Lower leg skin (tissue), 3 donors: ENCODE results near the gene IMMP1L.

ENCODE experiments used
- CTCF ChIP-seq, 3 donors: fragments of 450-650 bp; IDR thresholded peaks; one replicate each; pipeline ENCODE4 v1.5.1; 2016; ENCODE audit warnings: antibody characterized with exemption in 3 of 3, mild to moderate bottlenecking in 3 of 3, moderate library complexity in 2 of 3
- POLR2A ChIP-seq, 2 donors: fragments of 450-650 bp; IDR thresholded peaks; one replicate each; pipeline ENCODE4 v1.6.1; 2016 to 2017; ENCODE audit warnings: antibody characterized with exemption in 2 of 2, mild to moderate bottlenecking in 1 of 2, moderate library complexity in 1 of 2

DNA sequence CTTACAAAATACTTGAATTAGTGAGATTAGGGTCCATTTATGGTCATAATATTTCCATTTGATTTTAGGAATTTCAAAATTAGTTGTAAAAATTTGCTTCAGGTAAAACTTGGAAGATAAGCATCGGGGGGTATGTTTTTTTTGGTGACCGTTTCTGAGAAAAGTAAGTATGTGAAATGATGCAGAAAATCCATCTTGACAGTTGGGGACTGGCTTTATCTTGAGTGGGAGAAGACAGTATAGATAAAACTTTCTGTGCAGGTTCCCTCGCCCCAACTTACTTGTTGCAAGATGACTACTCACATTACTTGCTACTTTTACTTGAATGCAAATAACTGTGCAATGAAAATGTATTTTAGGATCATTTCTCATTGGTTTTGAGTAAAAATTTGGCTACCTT lies 90.3 kb downstream of the IMMP1L start:
- TF ChIP-seq CTCF (IDR thresholded peaks at IDR 0.05) (no peak), POLR2A (IDR thresholded peaks at IDR 0.05) (no peak)
